NAMALWA (cell line): Measurements from ENCODE around the gene HP1BP3.

Experiments used
- DNase-seq: peaks from one replicate; pipeline ENCODE4 v3.0.0-alpha.2; 2015; ENCODE audit warnings: low spot score

The HP1BP3 gene

DNA sequence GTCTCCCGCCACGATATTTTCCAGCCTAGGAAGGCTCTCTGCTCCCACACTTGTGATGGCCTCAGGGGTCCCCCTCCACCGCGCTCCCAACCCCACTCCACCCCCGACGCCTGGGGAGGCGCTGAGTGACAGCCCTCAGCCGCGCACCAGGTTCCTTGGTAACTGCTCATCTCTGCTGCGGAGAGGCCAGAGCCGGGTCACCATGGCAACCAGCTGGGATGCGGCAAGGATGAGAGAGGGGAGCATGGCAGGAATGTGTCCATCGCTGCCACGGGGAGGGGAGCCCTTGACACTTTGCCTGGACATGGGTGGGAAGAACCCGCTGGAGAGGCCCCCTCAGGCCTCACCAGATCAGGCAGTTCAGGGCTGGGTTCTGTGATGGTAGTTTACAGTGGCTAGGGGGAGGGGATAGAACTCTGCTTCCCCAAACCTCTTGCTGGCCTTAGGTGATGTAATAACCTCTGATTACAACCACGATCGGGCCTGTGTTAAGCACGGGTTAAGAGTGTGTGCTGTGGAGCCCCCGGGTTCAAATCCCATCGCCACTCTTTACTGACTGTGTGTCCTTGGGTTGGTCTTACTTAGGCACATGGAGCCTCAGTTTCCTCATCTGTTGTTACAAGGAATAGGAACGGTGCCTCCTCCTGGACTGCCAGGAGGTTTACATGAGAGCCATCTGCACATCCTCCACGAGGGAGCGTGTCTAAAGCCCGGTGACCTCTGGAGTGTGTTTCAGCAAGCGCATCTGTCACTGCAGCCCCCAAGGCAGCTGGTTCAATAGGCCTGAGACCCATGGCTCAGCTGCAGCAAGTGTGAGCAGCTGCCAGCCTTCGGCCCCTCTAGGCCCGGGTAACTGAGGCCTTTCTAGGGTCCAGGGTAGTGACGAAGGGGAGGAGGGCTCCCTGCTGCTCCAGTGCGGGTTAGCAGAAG lies 75.6 kb downstream of the HP1BP3 start:
- peak; percentile 36 for DNase-seq

DNA sequence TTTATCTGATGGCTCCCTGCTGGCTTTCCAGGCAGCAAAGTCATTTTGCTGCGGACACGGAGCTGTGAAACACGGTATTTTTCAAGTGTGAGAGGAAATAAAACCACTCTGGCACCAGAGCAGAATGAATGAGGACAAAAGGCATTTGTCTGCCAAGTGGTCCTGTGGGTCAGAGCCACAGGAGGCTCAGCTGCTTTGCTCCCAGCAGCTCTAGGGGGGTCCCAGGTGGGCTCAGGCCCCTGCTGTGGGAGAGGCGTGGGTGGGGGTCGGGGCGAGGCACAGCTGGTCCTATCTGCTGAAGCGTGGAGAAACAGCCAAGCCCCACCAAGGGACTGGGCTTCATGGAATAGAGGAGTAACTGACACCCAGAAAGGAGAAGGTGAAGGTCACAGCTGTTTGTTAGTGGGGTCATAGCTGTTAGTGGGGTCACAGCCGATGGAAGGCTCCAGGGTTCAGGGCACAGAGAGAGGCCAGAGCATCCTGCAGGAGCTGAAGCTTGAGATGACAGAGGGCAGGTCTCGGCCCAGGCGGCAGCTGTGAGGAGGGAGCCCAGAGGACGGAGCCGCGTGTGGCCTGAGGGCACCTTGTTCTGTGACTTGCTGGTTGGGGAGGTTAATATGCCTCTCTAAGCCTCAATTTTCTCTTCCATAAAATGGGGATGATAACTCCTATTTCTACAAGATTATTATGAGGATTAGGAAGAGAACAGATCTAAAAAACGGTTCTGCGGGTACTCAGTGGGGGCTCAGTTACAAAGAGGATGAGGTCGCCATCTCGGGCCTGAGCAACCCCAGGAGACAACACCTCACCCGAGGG lies 76.4 kb downstream of the HP1BP3 start:
- no peak for DNase-seq

DNA sequence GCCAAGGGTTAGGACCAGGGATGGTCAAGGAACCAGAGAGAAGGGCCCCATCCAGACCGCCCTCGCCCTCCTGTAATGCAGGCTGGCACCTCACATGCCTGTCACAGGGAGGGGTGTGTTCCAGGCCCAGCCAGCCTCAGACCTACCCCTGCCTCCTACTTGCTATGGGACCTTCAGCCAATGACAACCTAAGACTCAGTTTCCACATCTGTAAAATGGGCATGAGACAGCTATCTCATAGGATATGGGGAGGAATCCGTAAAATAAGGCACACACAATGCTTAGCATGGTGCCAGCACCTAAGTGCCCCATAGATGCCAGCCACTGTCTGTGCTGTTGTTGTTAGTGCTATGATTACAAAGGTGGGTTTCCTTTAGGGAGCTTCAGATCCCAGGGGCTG lies 77.2 kb downstream of the HP1BP3 start:
- DNase-seq, result no peak

DNA sequence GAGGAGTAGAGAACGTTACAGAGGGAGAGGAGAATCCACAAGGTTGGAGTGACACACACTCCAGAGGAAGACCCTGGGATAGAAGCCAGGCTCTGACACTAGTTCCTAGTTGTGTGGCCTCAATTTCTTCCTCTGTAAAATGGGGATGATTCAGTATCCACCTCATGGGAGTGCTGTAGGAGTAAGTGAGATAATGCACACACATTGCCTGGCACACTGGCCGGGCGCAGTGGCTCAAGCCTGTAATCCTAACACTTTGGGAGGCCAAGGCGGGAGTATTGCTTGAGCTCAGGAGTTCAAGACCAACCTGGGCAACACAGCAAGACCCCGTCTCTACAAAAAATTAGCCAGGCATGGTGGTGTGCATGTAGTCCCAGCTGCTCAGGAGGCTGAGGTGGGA lies 78.2 kb downstream of the HP1BP3 start:
- no peak for DNase-seq

DNA sequence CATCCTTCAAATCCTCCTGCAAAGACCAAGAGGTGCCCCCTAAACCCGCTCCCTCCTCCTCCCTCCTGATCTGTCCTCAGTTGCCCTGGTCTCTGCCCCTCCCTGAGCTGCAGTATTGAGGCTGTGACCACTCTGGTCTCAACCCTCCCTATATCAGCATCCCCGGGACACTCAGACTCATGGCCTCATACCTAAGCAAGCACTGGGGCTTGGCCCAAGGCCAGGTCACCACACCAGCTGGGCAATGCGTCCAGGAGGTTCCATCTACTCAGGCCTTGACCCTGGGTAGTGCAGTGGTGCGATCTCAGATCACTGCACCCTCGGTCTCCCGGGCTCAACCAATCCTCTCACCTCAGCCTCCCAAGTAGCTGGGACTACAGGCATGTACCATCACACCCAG lies 79.0 kb downstream of the HP1BP3 start:
- DNase-seq, result no peak

DNA sequence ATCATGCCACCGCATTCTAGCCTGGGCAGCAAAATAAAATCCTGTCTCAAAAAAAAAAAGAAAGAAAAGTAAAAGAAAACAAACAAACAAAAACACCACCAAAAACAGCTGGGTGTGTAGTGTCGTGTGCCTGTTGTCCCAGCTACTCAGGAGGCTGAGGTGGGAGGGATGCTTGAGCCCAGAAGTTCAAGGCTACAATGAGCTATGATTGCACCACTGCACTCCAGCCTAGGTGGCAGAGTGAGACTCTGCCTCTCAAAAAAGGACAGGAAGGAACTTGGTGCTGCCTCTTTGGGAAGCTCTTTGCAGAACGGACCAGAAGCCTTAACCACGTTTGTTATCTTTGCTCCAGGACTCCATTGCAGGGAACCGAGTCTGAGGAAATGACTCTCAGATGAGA lies 80.3 kb downstream of the HP1BP3 start:
- no peak for DNase-seq

DNA sequence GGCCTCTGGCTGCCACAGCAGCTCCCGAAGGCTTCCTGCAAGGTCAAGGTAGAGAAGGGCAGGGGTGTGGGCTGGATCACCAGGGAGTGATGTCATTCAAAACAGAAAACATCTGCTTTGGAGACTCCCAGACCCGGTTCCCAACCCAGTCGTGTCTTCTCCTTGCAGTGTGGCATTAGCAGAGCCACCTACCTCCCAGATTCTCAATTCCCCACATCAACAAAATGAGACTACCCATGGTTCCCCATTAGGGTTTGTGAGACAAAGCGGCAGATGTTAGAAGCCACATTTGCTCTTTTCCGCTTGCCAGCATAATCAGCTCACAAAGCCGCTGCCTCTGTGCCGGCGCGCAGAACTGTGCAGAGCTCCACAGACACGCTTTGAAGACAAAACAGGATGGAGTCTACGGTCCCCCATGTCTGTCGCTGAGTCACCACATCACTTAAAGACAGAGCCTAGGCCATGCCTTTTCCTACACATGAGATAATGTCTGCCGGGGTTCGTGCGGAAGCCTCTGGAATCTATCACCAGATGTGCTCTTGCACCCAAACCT lies 81.8 kb downstream of the HP1BP3 start:
- DNase-seq, result no peak

DNA sequence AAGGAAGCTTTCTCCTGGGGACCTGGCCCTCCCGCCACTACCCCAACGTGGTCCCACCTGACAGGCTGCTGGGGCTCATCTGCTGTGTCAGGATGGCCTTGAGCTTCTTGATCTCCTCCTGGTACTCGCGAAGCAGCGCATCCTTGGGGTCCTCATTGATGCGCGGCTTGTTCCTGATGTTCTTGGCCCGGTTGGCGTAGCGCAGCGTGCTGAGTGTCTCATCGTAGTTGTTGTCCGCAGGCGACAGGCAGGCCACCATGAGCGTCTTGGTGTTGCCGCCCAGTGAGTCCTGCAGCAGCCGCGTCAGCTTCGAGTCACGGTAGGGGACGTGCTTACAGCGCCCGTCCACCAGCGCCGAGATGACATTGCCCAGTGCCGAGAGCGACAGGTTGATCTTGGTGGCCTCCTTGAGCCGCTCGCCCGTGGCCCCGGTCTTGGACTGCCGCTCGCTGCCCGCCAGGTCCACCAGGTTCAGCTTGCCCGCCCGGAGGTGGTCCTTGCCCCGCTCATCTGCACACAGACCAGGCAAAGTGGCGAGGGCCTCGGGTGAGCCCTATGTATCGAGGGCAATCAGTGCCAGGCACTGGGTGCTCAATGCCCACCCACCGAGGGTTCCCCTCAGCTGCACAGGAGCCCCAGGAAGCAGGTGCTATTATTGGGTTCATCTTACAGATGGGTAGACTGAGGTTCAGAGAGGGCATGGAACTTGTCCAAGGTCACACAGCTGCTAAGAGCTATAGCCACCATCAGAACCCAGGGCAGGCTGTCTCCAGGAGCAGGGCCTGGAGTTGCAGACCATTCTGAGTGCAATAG lies 82.5 kb downstream of the HP1BP3 start:
- no peak for DNase-seq

DNA sequence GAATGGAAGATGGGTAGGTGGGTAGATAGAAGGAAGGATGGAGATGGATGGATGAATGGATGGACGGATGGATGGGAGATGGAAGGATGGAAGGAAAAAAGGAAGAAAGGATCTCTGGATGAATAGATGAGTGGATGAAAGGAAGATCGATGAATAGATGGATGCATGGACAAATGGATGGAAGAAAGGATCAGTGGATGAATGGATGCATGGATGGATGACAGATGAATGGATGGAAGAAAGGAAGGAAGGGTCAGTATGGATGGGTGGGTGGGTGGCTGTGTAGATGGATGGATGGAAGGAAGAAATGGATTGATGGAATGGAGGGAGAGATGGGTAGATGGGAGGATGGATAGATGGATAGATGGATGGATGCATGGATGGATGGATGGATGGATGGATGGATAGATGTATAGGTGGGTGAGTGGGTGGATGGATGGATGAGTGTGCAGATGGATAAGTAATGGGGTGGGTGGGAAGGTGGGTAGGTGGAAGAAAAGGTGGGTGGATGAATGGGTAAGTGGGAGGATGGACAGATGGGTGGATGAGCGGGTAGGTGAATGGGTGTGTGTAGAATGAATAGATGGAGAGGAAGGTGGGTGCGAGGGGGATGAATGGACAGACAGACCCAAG lies 83.9 kb downstream of the HP1BP3 start:
- DNase-seq, result no peak

DNA sequence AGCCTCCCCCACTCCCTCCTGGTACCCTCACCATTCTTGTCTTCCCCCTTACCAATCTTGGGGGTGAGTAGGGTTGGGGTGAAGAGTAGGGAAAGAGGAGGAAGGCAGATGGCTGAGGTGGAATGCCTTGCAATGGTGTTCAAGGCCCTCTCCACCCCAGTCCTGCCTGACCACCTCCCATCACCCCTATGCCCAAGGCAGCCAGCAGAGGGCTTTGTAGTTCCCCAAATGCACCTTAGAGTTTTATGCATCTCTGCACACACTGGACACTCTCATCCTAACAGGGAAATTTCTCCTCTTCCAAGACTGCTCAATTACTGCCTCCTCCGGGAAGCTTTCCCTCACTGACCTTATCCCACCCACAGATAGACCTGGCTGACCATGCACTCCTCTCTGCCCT lies 84.7 kb downstream of the HP1BP3 start:
- no peak for DNase-seq

DNA sequence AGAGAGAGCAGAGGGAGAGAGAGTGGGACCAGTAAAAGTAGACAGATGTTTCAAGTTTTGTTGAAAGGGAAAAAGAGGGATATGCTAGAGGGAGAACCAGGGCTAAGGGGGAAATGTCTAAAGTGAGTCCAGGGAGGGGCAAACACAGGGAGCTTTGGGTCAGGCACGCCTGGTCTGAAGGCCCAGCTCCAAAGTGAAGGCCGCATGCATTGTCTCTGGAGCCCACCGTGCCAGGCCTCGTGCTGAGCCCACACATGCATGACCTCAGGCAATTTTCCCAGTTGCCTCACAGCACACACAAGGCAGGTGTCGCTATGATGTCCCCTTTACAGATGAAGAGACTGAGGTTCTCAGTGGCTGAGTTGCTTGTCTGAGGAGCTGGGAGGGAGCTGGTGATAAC lies 85.3 kb downstream of the HP1BP3 start:
- no peak for DNase-seq

DNA sequence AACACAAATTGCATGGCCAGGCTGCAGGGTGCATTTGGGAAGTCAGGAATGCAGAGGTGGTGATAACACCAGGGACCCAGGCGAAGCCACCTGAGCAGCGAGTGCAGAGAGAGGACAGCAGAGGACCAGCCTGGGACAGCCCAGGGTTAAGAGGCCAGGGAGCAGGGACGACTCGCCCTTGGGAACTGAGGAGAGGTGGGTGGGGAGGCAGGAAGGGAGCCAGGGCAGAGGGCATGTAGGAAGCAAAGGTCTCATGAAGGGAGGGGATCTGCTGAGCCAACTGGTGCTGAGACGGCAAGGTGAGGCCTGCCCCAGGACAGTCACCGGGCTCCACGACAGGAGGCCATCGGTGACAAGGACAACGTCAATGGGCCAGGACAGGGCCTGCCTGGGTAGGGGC lies 85.7 kb downstream of the HP1BP3 start:
- no peak for DNase-seq

DNA sequence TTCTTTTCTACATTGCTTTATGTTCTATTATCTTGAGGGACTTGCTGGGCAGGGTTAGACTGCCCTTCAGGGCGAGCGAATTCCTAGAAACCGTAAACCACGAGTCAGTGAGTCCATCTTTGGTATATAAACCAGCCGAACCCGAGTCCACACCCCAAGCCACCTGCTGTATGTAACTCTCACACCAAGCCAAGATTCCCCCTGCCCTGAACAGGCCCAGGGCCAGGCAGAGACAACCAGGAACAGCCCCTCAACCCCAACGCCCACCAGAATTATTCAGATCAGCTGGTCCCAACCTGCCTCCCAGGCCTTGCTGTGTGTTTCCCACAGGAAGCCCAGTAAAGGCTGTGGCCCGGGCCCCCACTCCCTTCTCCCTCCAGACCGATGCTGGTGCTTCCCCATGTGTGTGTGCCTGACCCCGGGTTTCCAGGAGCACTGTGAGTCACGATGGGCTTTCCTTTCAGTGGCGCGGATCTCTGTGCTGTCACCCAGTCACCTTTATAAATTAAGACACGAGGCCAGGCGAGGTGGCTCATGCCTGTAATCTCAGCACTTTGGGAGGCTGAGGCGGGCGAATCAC lies 86.4 kb downstream of the HP1BP3 start:
- no peak for DNase-seq

DNA sequence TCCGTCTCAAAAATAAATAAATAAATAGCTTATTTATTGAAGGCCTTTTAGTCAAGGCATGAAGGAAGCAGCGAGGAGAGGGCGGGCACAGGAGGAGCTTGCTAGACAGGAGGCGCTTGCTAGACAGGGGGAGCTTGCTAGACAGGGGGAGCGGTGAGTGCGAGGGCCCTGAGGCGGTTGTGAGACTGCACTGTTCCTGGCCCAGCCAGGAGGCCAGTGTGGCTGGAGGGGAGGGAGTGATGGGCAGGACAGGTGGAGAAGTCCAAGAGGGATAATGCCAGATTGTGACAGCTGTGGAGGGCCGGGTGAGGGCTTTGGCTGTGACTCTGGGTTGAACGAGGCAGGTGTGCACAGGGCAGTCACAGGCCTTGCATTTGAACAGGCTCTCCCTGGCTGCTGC lies 87.5 kb downstream of the HP1BP3 start:
- DNase-seq, result no peak

DNA sequence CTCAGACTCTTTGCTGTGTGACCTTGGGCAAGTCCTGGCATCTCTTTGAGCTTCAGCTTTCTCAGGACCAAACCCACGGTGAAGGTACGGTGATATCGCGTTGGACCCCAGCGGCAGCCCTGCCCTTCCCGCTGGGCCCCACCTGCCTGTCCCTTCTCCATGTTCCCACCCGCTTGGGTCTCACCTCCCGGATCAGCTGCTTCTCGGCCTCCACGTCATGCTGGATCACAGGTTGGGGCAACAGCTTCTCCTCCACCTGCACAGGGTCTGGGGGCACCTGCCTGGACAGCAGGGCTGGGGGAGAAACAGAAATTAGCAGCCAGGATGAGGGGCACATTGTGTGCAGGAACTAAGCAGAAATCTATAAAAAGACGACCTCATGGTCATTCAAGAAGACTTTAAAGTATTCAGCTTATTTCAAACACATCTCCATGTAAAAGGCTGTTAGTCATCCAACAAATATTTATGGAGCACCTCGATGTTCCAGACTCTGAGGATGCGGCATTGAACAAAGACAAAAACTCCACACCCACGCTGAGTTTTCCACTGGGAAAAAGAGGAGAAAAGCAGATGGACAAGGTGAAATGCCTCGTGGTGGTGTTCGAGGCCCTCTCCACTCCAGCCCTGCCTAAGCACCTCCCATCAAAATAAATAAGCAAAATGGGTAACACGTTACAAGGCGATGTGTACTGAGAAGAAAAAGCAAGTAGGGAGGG lies 88.8 kb downstream of the HP1BP3 start:
- no peak for DNase-seq

DNA sequence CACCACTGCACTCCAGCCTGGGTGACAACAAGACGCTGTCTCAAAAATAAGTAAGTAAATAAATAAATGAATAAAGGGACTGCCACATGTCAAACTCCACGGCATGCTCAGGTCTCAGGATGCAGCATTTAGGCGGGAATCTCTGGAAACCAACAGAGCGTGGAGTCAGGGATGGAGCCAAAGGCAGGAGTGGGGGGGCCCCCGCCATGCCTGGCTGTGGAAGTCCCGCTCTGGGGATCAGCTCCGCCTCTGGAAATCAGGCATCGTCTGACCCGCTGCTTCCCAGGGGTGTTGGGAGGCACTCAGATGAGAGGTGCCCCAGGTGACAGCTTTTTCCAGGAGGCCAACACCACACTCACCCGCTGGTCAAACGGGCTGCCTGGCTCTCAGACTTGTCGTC lies 89.5 kb downstream of the HP1BP3 start:
- no peak for DNase-seq

DNA sequence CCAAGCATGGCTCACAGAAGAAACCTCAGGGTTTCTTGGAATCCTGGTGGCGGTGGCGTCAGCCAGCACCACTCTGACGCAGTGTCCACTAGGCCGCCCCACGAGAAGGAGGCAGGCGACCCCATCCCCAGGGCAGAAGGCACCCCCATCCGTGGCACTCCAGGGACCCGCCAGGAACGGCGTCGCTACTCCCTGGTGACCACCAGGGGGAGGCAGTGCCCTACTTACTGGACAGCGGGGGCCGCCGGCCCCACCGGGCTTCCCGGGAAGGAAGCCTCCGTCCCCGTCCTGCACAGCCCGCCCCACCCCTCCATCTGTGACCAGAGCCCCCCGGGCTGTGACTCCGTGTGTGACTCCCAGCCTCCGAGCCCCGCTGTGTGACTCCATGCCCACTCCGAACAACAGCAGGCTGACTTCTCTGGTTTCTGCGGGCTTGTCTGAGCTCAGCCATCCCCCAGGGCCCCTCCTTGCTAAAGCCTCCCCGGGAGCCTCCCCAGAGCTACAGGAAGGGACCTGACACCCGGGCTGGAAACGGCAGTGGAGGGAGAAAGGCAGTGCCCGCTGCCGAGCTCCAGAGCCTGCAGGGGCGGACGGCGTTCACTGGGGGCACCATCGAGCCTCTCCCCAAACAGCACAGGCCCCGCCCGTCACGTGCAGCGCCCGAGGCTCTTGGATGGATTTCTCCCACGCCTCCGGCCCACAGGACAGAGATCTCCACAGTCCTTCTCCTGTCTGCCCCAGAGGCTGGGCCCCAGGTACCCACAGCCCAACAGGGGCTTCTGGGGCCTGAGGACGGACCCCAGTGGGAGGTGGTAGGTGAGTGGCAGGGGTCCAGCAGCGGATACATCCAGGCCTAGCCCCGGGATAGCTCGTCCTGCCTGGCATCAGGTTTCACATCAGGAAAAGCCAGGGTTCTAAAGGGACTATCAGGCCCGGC lies 90.4 kb downstream of the HP1BP3 start:
- DNase-seq, result peak; percentile 82

DNA sequence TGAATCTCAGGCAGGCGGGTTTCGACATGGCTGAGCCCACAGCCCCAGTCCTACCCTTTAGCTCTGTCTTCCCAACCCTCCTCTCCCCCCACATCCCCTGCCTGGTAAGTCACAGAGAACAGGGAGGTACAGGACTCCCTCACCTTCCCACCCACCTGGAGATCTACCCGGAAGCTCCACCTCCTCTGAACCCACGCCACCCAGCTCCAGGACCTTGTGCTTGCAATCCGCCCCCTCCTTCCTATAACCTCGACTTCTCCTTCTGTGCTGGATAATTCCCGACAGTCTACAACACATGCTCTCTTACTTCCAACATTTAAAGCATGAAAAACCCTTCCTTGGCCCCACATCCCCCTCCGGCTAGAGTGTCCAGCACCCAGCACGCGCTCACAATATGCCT lies 91.6 kb downstream of the HP1BP3 start:
- no peak for DNase-seq

DNA sequence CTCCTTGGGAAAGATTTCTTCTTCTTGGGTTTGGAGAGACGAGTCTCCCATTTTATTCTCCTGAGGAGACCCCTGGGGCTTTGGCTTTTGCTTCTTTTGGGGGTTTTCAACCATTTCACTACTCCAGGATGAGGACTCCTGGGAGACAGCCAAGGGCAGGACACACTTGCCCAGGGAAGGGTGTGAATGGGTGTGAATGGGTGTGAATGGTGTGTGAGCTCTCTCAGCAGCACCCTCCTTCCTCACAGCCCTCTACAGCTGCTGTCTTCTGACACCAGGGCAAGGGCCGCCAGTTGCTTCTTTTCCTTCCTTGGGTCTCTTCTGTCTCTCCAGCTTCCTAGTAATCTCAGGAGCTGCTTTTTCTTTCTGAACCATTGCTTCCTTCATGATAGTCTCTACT lies 93.5 kb downstream of the HP1BP3 start:
- no peak for DNase-seq
